Neuronal stem cell (in vitro differentiated cells): ENCODE results near the gene SPPL3.

Source experiments
- DNase-seq: peaks from one replicate; pipeline ENCODE4 v3.0.0-alpha.2; 2013; ENCODE audit warnings: low spot score
- H2AFZ ChIP-seq: one replicate; pipeline ENCODE4 v1.6.1; 2013; ENCODE audit warnings: mild to moderate bottlenecking, low read length, inconsistent platforms
- H2AK5ac ChIP-seq: 2 replicates; pipeline ENCODE4 v1.6.1; 2013; ENCODE audit warnings: low read depth, mild to moderate bottlenecking, inconsistent platforms, low read length, moderate library complexity, mixed read lengths
- H2BK120ac ChIP-seq: 2 replicates; pipeline ENCODE4 v1.6.1; 2013; ENCODE audit warnings: low read depth, mild to moderate bottlenecking, inconsistent platforms, low read length, moderate library complexity, mixed read lengths
- H2BK12ac ChIP-seq: one replicate; pipeline ENCODE4 v1.6.1; 2013; ENCODE audit warnings: low read length, inconsistent platforms
- H2BK15ac ChIP-seq: 2 replicates; pipeline ENCODE4 v1.6.1; 2013; ENCODE audit warnings: mild to moderate bottlenecking, low read length, inconsistent platforms, mixed read lengths
- H2BK5ac ChIP-seq: one replicate; pipeline ENCODE4 v1.6.1; 2013; ENCODE audit warnings: inconsistent platforms, mild to moderate bottlenecking, low read length, moderate library complexity
- H3K14ac ChIP-seq: one replicate; pipeline ENCODE4 v1.6.1; 2013; ENCODE audit warnings: low read length, inconsistent platforms
- H3K18ac ChIP-seq: 2 replicates; pipeline ENCODE4 v1.6.1; 2013; ENCODE audit warnings: low read length, inconsistent platforms
- H3K23ac ChIP-seq: 2 replicates; pipeline ENCODE4 v1.6.1; 2013; ENCODE audit warnings: low read depth, mild to moderate bottlenecking, mixed read lengths, low read length, inconsistent platforms; ENCODE audit not compliant: poor library complexity
- H3K27ac ChIP-seq: replicated peaks from 3 replicates; pipeline ENCODE4 v1.5.1; 2013; ENCODE audit warnings: low read length, inconsistent platforms
- H3K27me3 ChIP-seq, 3 experiments: 2 replicates each; pipeline ENCODE4 v1.6.1; 2013; ENCODE audit warnings: low read length in 3 of 3, mild to moderate bottlenecking in 2 of 3, inconsistent platforms in 1 of 3, low read depth in 1 of 3, mixed read lengths in 1 of 3, moderate library complexity in 1 of 3; ENCODE audit not compliant: control insufficient read depth in 3 of 3, insufficient read depth in 3 of 3
- H3K36me3 ChIP-seq, 2 donors: replicated peaks in 1 of 2; 2 replicates each; pipeline ENCODE4 v1.6.1; 2013; ENCODE audit warnings: low read length in 2 of 2; ENCODE audit not compliant: control insufficient read depth in 2 of 2, insufficient read depth in 2 of 2
- H3K4ac ChIP-seq: 2 replicates; pipeline ENCODE4 v1.6.1; 2013; ENCODE audit warnings: inconsistent platforms, mild to moderate bottlenecking, low read length, moderate library complexity
- H3K4me1 ChIP-seq, 2 donors: 1 replicate in 1 of 2; 2 replicates in 1 of 2; pipeline ENCODE4 v1.6.1; 2013; ENCODE audit warnings: low read length in 2 of 2, low read depth in 1 of 2; ENCODE audit not compliant: control insufficient read depth in 2 of 2, insufficient read depth in 1 of 2
- H3K4me2 ChIP-seq: one replicate; pipeline ENCODE4 v1.6.1; 2013; ENCODE audit warnings: mild to moderate bottlenecking, low read length, inconsistent platforms; ENCODE audit not compliant: insufficient read depth, poor library complexity, severe bottlenecking
- H3K4me3 ChIP-seq, 2 donors: 2 replicates each; pipeline ENCODE4 v1.5.1; 2013; ENCODE audit warnings: low read length in 2 of 2, mild to moderate bottlenecking in 2 of 2, inconsistent platforms in 1 of 2, moderate library complexity in 1 of 2
- H3K79me1 ChIP-seq: one replicate; pipeline ENCODE4 v1.6.1; 2013; ENCODE audit warnings: low read depth, mild to moderate bottlenecking, inconsistent platforms, low read length, moderate library complexity
- H3K9ac ChIP-seq: one replicate; pipeline ENCODE4 v1.6.1; 2013; ENCODE audit warnings: mild to moderate bottlenecking, low read depth, low read length, inconsistent platforms; ENCODE audit not compliant: poor library complexity
- H3K9me3 ChIP-seq, 2 donors: replicated peaks in 1 of 2; 2 replicates each; pipeline versions ENCODE3 to v1.6.1; 2013; ENCODE audit warnings: low read length in 2 of 2, mild to moderate bottlenecking in 2 of 2, inconsistent platforms in 1 of 2, low read depth in 1 of 2, mixed read lengths in 1 of 2, moderate library complexity in 1 of 2; ENCODE audit not compliant: control insufficient read depth in 2 of 2, insufficient read depth in 1 of 2
- H4K8ac ChIP-seq: one replicate; pipeline ENCODE4 v1.6.1; 2013; ENCODE audit warnings: low read depth, mild to moderate bottlenecking, inconsistent platforms, low read length, moderate library complexity
- H4K91ac ChIP-seq: one replicate; pipeline ENCODE4 v1.6.1; 2013; ENCODE audit warnings: low read length, low read depth, mild to moderate bottlenecking, inconsistent platforms; ENCODE audit not compliant: poor library complexity
- WGBS, 2 donors: extraction: QIAGEN DNeasy Blood & Tissue Kit; methylation state at CpG; one replicate each; pipeline ENCODE4 v1.1.7; 2013; ENCODE audit warnings: missing lambda C conversion rate in 2 of 2, mixed read lengths in 1 of 2; ENCODE audit not compliant: insufficient read length in 2 of 2, insufficient replicate concordance in 1 of 2; ENCODE audit errors: extremely low coverage in 2 of 2; 5-methylcytosine and 5-hydroxymethylcytosine counted together

The SPPL3 gene

DNA sequence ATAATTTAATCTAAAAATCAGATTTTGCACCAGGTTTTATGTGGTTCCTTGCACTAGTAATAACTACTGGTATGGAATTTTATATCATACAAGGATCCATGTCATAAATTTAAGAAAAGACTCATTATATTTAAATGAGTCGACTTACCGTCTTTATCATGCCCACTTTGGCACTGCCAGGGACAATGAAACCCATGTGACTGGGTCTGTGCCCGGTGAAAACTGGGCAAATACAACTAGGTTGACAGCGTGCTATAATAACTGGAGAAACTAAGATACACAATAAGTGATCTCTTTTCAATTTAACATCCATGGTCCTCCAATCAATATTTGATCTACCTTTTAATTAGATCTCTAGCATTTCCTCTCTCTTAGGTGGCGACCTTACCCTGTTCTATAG is 114.0 kb downstream of the SPPL3 start:
- no peak overlapping the region for H3K4me3 ChIP-seq
- whole genome bisulfite sequencing, 2 donors, result no CpG with 5 or more reads among the region's 5 CpGs

DNA sequence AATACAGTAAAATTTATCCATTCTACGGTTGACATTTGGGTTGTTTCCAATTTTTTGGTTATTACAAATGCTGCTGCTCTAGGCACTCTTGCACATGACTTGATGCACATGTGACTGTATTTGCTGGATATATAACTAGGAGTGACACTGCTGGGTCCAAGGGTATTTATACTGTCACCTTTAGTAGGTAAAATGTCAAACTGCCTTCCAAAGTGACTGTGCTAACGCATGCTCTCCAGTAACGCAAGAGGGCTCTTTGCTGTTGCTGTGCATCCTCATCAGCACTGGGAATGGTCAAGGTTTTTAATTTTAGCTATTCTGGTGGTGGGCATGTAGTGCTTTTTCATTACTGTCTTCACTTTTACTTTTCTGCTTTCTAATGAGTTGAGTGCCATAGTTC is 116.3 kb downstream of the SPPL3 start:
- Histone ChIP-seq H2BK12ac (no peak overlapping the region), H3K4me1 (no peaks in the 10 kb centered on the region), H3K4me2 (no peak overlapping the region), H3K79me1 (no peaks in the 10 kb centered on the region), H2BK5ac (no peak overlapping the region), H3K27me3 (no peaks in the 10 kb centered on the region), H2AK5ac (no peak overlapping the region), H3K18ac (no peak overlapping the region), H3K9me3 (no peaks in the 10 kb centered on the region), H3K23ac (no peak overlapping the region), H4K91ac (no peak overlapping the region), H3K4me3 (no peak overlapping the region), H3K36me3 (peaks cover 3 to 47% of the 10 kb centered on the region in 2 donors), H2BK15ac (no peak overlapping the region), H2AFZ (no peak overlapping the region), H3K14ac (no peak overlapping the region), H3K27ac (no peak overlapping the region), H3K4ac (no peak overlapping the region), H2BK120ac (no peak overlapping the region), H3K9ac (no peak overlapping the region), H4K8ac (no peak overlapping the region)
- DNase-seq, result no peak
- WGBS, 2 donors, result no CpG with 5 or more reads among the region's 3 CpGs

More for the DNA sequence above, 114.0 kb downstream of the SPPL3 start:
- Histone ChIP-seq H2BK5ac (no peak overlapping the region), H3K18ac (no peak overlapping the region), H3K9ac (no peak overlapping the region), H3K4ac (no peak overlapping the region), H4K8ac (no peak overlapping the region), H3K27ac (no peak overlapping the region), H2BK12ac (no peak overlapping the region), H3K79me1 (no peaks in the 10 kb centered on the region), H3K4me2 (no peak overlapping the region), H3K36me3 (peaks cover 0 to 30% of the 10 kb centered on the region in 2 donors), H3K4me1 (no peaks in the 10 kb centered on the region), H2BK15ac (no peak overlapping the region), H4K91ac (no peak overlapping the region), H2BK120ac (no peak overlapping the region), H3K9me3 (peaks cover 0 to 12% of the 10 kb centered on the region in 2 donors), H2AFZ (no peak overlapping the region), H3K27me3 (no peaks in the 10 kb centered on the region), H3K14ac (no peak overlapping the region), H2AK5ac (no peak overlapping the region), H3K23ac (no peak overlapping the region)
- DNase-seq, result no peak

DNA sequence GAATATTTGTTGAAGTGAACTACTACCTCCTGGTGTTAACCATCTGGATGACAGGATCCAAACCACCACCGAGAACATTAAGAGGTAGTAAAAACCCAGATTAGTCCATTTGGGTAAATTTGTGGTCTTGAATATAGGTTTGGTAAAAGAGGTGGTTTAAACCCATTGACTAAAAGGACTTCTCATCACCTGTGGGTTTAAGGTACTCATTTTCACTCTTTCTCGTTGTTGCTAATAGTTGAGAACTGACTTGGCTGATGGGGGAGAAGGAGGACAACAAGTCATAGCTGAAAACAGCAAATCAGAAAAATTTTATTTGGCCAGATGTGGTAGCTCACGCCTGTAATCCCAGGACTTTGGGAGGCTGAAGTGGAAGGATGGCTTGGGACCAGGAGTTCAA is 119.4 kb downstream of the SPPL3 start:
- H3K36me3 ChIP-seq, result peaks cover 10 to 63% of the 10 kb centered on the region in 2 donors
- no peak overlapping the region for H2AFZ ChIP-seq
- H2AK5ac ChIP-seq, result no peak overlapping the region
- no peak overlapping the region for H3K18ac ChIP-seq
- no peak overlapping the region for H2BK12ac ChIP-seq
- no CpG with 5 or more reads among the region's 3 CpGs for WGBS, 2 donors
- no peak overlapping the region for H2BK5ac ChIP-seq
- no peak overlapping the region for H3K4me3 ChIP-seq
- no peak overlapping the region for H3K9ac ChIP-seq
- no peak overlapping the region for H3K14ac ChIP-seq
- no peak overlapping the region for H3K4ac ChIP-seq
- no peaks in the 10 kb centered on the region for H3K79me1 ChIP-seq
- no peaks in the 10 kb centered on the region for H3K27me3 ChIP-seq
- no peak overlapping the region for H2BK15ac ChIP-seq
- H2BK120ac ChIP-seq, result no peak overlapping the region
- DNase-seq, result no peak
- H3K9me3 ChIP-seq, result no peaks in the 10 kb centered on the region
- H3K27ac ChIP-seq, result no peak overlapping the region
- no peaks in the 10 kb centered on the region for H3K4me1 ChIP-seq
- H4K8ac ChIP-seq, result no peak overlapping the region
- no peak overlapping the region for H3K23ac ChIP-seq
- no peak overlapping the region for H4K91ac ChIP-seq
- H3K4me2 ChIP-seq, result no peak overlapping the region

DNA sequence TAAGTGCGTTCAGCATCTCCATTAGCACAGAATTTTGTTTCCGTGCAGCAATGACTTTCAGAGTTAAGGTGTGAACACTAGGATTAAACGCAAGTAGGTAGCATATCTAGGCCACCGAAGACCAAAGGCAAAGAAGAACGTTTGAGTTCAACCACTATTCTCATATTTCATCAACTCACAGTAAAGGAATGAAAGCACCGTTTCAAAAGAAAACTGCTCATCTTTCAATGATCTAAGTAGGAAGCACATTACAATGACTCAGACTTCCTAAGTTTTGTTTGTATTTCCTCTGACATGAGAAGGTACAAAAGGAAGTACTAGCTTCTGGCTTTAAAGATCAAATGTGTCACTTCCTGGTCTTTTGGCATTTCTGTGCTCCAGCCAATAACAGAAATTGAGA is 121.0 kb downstream of the SPPL3 start:
- H3K27me3 ChIP-seq, result no peaks in the 10 kb centered on the region
- no peaks in the 10 kb centered on the region for H3K4me1 ChIP-seq
- no peak overlapping the region for H3K23ac ChIP-seq
- no peak overlapping the region for H4K91ac ChIP-seq
- H2BK120ac ChIP-seq, result no peak overlapping the region
- no peak overlapping the region for H2BK15ac ChIP-seq
- no peak overlapping the region for H3K4me3 ChIP-seq
- no peak overlapping the region for H3K4ac ChIP-seq
- no peak overlapping the region for H2AK5ac ChIP-seq
- DNase-seq, result no peak
- H3K9ac ChIP-seq, result no peak overlapping the region
- H3K27ac ChIP-seq, result no peak overlapping the region
- peaks cover 10 to 68% of the 10 kb centered on the region in 2 donors for H3K36me3 ChIP-seq
- H3K9me3 ChIP-seq, result no peaks in the 10 kb centered on the region
- H3K79me1 ChIP-seq, result no peaks in the 10 kb centered on the region
- no peak overlapping the region for H2BK12ac ChIP-seq
- no peak overlapping the region for H3K14ac ChIP-seq
- no peak overlapping the region for H4K8ac ChIP-seq
- no peak overlapping the region for H3K18ac ChIP-seq
- H3K4me2 ChIP-seq, result no peak overlapping the region
- no CpG with 5 or more reads among the region's 6 CpGs for WGBS, 2 donors
- H2AFZ ChIP-seq, result no peak overlapping the region
- H2BK5ac ChIP-seq, result no peak overlapping the region
